K562 (cell line): ENCODE measurements around the gene ODAD4. TPM values are rescaled to one million over a fixed set of nuclear protein-coding genes. Genes with fewer than 3 reads are reported as not detected.

ENCODE experiments used
- CCAR2 ChIP-seq: fragments of 200-400 bp; formaldehyde crosslinking; IDR thresholded peaks from 2 replicates; pipeline ENCODE4 v1.6.1; 2017; ENCODE audit warnings: mild to moderate bottlenecking, low read depth, low read length
- GABPB1 ChIP-seq: sonication (generic); formaldehyde crosslinking; IDR thresholded peaks from 2 replicates; pipeline ENCODE4 v1.8.0; 2022; ENCODE audit warnings: mild to moderate bottlenecking, missing genetic modification reagents
- GATA2 ChIP-seq: sonication (generic); formaldehyde crosslinking; IDR thresholded peaks from 2 replicates; pipeline ENCODE4 v1.4.0; 2020; ENCODE audit warnings: mild to moderate bottlenecking, missing genetic modification reagents
- GTF2F1 ChIP-seq: IDR thresholded peaks from 2 replicates; pipeline ENCODE4 v1.6.1; 2011; ENCODE audit warnings: low read depth, low read length, improper control_type of control experiment
- KLF1 ChIP-seq: fragments of 450-650 bp; IDR thresholded peaks from 2 replicates; pipeline ENCODE4 v1.6.1; 2016; ENCODE audit warnings: missing genetic modification characterization, missing compliant biosample characterization
- KLF16 ChIP-seq: IDR thresholded peaks from 2 replicates; pipeline ENCODE4 v1.6.1; 2016; ENCODE audit warnings: antibody characterized with exemption
- NFIC ChIP-seq: fragments of 450-650 bp; IDR thresholded peaks from 2 replicates; pipeline ENCODE4 v1.6.1; 2017; ENCODE audit warnings: mild to moderate bottlenecking, inconsistent platforms
- NFRKB ChIP-seq: fragments of 450-650 bp; IDR thresholded peaks from 2 replicates; pipeline ENCODE4 v1.6.1; 2016; ENCODE audit warnings: low read depth
- SREBF2 ChIP-seq: sonication (generic); formaldehyde crosslinking; IDR thresholded peaks from 2 replicates; pipeline ENCODE4 v1.4.0; 2020; ENCODE audit warnings: mild to moderate bottlenecking, missing genetic modification reagents
- SRSF7 ChIP-seq: fragments of 200-400 bp; formaldehyde crosslinking; optimal IDR thresholded peaks from 2 replicates; pipeline ENCODE3; 2017; ENCODE audit warnings: mild to moderate bottlenecking, low read depth, low read length
- STAT5A ChIP-seq: IDR thresholded peaks from 2 replicates; pipeline ENCODE4 v1.6.1; 2012; ENCODE audit warnings: low read length, inconsistent platforms, borderline replicate concordance
- TEAD4 ChIP-seq, 2 experiments: sonication (generic) in 1 of 2; formaldehyde crosslinking in 1 of 2; IDR thresholded peaks; 2 replicates each; pipeline versions ENCODE4 v1.6.1 to v1.8.0; 2012 to 2022; ENCODE audit warnings: borderline replicate concordance in 1 of 2, inconsistent platforms in 1 of 2, low read length in 1 of 2, mild to moderate bottlenecking in 1 of 2, missing genetic modification reagents in 1 of 2
- ZBTB11 ChIP-seq, 3 experiments: fragments of 200-800 bp in 1 of 3; fragments of 250-450 bp in 1 of 3; fragments of 450-650 bp in 1 of 3; sonication (Bioruptor Pico) in 1 of 3; sonication (Bioruptor generic) in 1 of 3; formaldehyde crosslinking in 1 of 3; IDR thresholded peaks; 2 replicates each; pipeline versions ENCODE4 v1.6.1 to v1.8.0; 2016 to 2022; ENCODE audit warnings: mild to moderate bottlenecking in 2 of 3, missing genetic modification characterization in 2 of 3, missing compliant biosample characterization in 1 of 3, moderate library complexity in 1 of 3
- ZBTB17 ChIP-seq: fragments of 450-650 bp; formaldehyde crosslinking; IDR thresholded peaks from 2 replicates; pipeline ENCODE4 v1.4.0; 2020; ENCODE audit warnings: mild to moderate bottlenecking
- ZEB2 ChIP-seq: fragments of 450-650 bp; IDR thresholded peaks from 2 replicates; pipeline ENCODE4 v1.6.1; 2016
- ZNF639 ChIP-seq, 2 experiments: fragments of 200-800 bp in 1 of 2; sonication (Bioruptor generic) in 1 of 2; sonication (generic) in 1 of 2; formaldehyde crosslinking in 1 of 2; IDR thresholded peaks in 1 of 2; conservative IDR thresholded peaks in 1 of 2; 2 replicates each; pipeline versions ENCODE4 v1.5.0 to v1.6.1; 2016 to 2020; ENCODE audit warnings: missing compliant biosample characterization in 1 of 2, missing genetic modification characterization in 1 of 2, missing genetic modification reagents in 1 of 2
- polyA plus RNA-seq, 8 experiments: library from polyadenylated mRNA; depleted of rRNA in 4 of 8; stranded (reverse) in 5 of 8; unstranded in 3 of 8; fragments of >200 nt; fragmentation: Nextera tagmentation in 2 of 8; fragmentation: Illumina TruSeq in 1 of 8; extraction: Ambion mirVana in 2 of 8; extraction: Trizol in 1 of 8; gene quantifications; 2 replicates each; pipeline versions ENCODE4 v1.2.1 to v1.2.3, GENCODE V29; 2011 to 2014; ENCODE audit warnings: inconsistent platforms in 1 of 8, missing spikeins in 1 of 8
- total RNA-seq, 7 experiments: library from RNA; depleted of rRNA in 6 of 7; stranded (reverse); fragments of >200 nt in 6 of 7; fragmentation: Illumina TruSeq in 2 of 7; extraction: Trizol in 2 of 7; gene quantifications; 2 replicates each; pipeline versions ENCODE4 v1.2.1 to v1.2.3, GENCODE V29; 2011 to 2021; ENCODE audit warnings: low replicate concordance in 1 of 7
- TF ChIP-seq, protein P1 (sequence below): fragments of 200-800 bp; sonication (Bioruptor generic); IDR thresholded peaks from 2 replicates; pipeline ENCODE4 v1.6.1; 2017; ENCODE audit warnings: missing genetic modification characterization, missing compliant biosample characterization
- TF ChIP-seq, protein P2 (sequence below): fragments of 200-800 bp; sonication (Bioruptor generic); IDR thresholded peaks from 2 replicates; pipeline ENCODE4 v1.6.1; 2017; ENCODE audit warnings: missing genetic modification characterization, missing compliant biosample characterization

Gene ODAD4
- total and polyA plus RNA-seq, 9 of the 15 experiments (the other 6 are each of a cell fraction or from before 2014, with no cell fraction given), result 0.09 to 0.98 (median 0.51) TPM

DNA sequence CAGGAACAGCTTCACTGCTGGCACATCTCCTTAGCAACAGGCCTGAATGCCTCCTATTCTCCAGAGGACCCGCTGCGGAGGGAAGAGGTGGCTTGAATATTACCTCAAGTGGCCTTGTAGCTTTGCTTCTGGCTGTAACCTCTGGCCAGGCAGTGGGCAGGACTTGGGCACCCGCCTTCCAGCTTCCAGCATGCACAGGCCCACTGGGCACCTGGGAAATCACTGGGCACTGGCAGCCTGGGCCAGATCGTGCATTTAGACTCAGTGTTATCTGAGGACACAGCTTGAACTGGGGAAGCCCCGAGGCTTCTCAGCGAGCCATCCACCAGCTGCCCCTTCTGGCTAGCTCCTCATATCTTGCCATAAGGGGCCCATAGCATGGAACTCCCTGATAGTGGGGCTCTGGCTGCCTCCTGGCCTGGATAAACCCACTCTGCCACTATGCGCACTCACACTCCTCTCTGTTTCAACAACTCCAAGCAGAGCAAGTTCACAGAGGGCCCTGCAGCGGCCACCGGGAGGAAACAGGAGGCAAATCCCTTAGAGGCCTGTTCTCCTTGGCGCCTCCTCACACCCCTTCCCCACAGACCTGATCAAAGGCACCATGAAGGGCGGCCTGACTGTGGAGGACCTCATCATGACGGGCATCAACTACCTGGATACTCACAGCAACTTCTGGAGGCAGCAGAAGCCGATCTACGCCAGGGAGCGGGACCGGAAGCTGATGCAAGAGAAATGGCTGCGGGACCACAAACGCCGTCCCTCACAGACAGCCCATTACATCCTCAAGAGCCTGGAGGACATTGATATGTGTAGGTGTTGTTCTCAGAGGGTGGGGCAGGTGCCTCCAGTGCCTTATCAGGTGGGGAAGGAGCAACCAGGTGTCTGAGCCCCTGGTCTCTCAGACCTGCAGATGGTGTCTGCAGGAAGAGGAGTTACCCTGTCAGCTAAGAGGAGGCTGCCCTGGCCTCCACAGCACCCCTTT is 7.8 kb downstream of the ODAD4 start (continued):
- TF ChIP-seq ZBTB17 (CRISPR knock-in tag) (0 out of 2 replicates have a peak, but pooled peaks have one; percentile 14), SREBF2 (no peak), ZNF639 (CRISPR knock-in tag; conservative IDR thresholded peaks at IDR 0.05 in 1 of 2, IDR thresholded peaks at IDR 0.05 in 1 of 2) (peak in 1 of 2 experiments; percentile 79; a peak in 2 of 4 replicates), KLF1 (tag) (no peak), GATA2 (CRISPR knock-in tag) (0 out of 2 replicates have a peak, but pooled peaks have one; percentile 47), ZEB2 (peak; percentile 27; the same call in 1 of the 2 replicates), CCAR2 (no peak), GABPB1 (CRISPR knock-in tag) (peak; percentile 64), KLF16 (peak; percentile 54; the same call in 1 of the 2 replicates), STAT5A (peak; percentile 62), ZBTB11 (CRISPR knock-in tag; IDR thresholded peaks at IDR 0.05) (peak in 1 of 3 experiments; percentile 73; a peak in 2 of 6 replicates), GTF2F1 (0 out of 2 replicates have a peak, but pooled peaks have one; percentile 12), NFRKB (peak; percentile 83), SRSF7 (no peak), NFIC (peak; percentile 76), TEAD4 (IDR thresholded peaks at IDR 0.05; ENCODE audit: low read length) (peak; percentile 81), TEAD4 (CRISPR knock-in tag; IDR thresholded peaks at IDR 0.05; ENCODE audit: borderline replicate concordance) (no peak)
- TF ChIP-seq, protein P1, sequence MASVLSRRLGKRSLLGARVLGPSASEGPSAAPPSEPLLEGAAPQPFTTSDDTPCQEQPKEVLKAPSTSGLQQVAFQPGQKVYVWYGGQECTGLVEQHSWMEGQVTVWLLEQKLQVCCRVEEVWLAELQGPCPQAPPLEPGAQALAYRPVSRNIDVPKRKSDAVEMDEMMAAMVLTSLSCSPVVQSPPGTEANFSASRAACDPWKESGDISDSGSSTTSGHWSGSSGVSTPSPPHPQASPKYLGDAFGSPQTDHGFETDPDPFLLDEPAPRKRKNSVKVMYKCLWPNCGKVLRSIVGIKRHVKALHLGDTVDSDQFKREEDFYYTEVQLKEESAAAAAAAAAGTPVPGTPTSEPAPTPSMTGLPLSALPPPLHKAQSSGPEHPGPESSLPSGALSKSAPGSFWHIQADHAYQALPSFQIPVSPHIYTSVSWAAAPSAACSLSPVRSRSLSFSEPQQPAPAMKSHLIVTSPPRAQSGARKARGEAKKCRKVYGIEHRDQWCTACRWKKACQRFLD, result 0 out of 2 replicates have a peak, but pooled peaks have one; percentile 61
- TF ChIP-seq, protein P2, sequence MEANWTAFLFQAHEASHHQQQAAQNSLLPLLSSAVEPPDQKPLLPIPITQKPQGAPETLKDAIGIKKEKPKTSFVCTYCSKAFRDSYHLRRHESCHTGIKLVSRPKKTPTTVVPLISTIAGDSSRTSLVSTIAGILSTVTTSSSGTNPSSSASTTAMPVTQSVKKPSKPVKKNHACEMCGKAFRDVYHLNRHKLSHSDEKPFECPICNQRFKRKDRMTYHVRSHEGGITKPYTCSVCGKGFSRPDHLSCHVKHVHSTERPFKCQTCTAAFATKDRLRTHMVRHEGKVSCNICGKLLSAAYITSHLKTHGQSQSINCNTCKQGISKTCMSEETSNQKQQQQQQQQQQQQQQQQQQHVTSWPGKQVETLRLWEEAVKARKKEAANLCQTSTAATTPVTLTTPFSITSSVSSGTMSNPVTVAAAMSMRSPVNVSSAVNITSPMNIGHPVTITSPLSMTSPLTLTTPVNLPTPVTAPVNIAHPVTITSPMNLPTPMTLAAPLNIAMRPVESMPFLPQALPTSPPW (CRISPR knock-in tag), result 0 out of 2 replicates have a peak, but pooled peaks have one; percentile 12
